ENCODE measurements around the gene INSIG1.

The INSIG1 gene

GRCh38 chr7:155351120-155351870 is 53.6 kb downstream of the INSIG1 start:
- TF ChIP-seq, protein P1, sequence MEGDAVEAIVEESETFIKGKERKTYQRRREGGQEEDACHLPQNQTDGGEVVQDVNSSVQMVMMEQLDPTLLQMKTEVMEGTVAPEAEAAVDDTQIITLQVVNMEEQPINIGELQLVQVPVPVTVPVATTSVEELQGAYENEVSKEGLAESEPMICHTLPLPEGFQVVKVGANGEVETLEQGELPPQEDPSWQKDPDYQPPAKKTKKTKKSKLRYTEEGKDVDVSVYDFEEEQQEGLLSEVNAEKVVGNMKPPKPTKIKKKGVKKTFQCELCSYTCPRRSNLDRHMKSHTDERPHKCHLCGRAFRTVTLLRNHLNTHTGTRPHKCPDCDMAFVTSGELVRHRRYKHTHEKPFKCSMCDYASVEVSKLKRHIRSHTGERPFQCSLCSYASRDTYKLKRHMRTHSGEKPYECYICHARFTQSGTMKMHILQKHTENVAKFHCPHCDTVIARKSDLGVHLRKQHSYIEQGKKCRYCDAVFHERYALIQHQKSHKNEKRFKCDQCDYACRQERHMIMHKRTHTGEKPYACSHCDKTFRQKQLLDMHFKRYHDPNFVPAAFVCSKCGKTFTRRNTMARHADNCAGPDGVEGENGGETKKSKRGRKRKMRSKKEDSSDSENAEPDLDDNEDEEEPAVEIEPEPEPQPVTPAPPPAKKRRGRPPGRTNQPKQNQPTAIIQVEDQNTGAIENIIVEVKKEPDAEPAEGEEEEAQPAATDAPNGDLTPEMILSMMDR (conservative IDR thresholded peaks at IDR 0.05; ENCODE audit: low read length): no peak
- DNase-seq (ENCODE audit: low read depth): no peak
- no peak overlapping the region for H3K4me3 ChIP-seq (ENCODE audit: low read length)

DNA sequence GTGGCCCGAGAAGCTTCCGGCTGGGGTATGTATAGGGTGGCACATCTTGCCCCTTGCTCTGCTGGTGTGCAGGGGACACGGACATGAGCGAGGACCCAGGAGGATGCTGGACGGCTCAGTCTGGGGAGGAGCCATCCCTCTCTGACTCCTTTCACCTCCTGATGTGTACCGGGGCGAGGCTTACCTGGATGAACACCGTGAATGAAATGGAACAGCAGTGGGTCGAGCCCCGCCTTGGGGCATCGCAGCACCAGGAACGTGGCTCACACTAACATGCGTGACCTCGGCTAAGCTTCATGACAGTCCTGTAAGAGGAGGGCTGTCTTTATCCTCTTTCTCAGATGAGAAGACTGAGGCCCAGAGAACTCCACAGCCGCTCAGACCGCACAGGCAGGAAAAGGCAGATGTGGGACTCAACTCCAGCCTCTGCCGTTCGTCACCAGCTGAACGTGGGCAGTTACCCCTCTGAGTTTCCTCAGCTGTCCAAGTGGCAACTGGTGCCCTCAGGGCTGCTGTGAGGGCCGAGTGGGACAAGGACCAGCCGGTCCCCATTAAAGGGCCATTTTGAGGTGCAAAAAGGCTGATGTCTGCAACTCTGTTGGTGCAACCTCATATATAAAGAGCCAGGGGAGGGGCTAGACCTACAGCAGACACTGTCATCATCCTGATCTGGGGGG is 54.5 kb downstream of the INSIG1 start:
- no peak for DNase-seq (ENCODE audit: low read depth)
- TF ChIP-seq, protein P1 (conservative IDR thresholded peaks at IDR 0.05; ENCODE audit: low read length): no peak
- H3K4me3 ChIP-seq (ENCODE audit: low read length): no peak overlapping the region

DNA sequence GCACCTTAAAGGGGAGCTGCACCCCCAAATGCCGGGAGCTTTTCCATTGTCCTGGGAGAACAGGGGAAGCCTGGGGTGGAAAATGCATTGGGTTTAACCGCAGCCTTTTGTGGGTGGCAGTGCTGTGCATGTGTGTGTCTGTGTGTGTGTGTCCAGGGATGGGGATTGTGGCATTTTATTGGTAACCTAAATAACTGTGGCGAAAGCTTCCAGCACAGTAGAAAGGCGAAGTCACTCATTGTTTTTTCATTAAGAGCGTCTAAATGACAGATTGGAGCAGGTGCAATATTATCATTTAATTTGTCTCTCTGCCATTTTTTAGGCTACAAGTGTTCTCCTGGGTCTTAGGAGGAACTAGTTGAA is 55.1 kb downstream of the INSIG1 start:
- TF ChIP-seq, protein P1 (conservative IDR thresholded peaks at IDR 0.05; ENCODE audit: low read length): no peak
- H3K4me3 ChIP-seq (ENCODE audit: low read length): no peak overlapping the region
- no peak for DNase-seq (ENCODE audit: low read depth)

DNA sequence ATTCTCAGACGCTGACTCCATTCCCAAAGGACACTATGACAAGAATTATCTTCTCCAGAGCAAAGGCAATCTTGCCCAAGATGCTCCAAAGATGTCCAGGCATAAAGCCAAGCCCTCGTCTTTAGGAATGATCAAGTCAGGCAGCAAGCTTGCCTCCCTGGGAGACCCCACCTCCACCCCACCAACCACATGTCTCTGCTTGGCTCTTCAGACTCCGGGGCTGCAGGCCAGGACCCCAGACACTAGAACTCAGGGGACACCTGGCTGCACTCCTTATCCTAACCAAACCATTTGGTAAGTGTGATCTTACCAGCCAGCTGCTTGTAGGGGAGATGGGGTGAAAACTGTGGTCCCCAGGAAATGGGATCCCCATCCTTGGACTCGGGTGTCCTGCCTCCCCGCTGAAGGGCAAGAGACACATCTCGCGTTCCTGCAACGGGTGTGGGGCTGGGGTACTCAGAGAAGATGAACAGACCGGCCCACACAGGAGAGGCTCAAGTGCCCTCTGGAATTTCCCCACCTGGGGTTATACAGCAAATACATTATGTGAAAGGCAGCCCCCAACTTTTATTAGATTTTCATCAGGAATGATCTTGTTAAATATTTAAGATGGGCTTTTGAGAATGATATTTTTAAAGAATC is 55.7 kb downstream of the INSIG1 start:
- H3K4me3 ChIP-seq (ENCODE audit: low read length): no peak overlapping the region
- TF ChIP-seq, protein P1 (conservative IDR thresholded peaks at IDR 0.05; ENCODE audit: low read length): no peak
- no peak for DNase-seq (ENCODE audit: low read depth)

GRCh38 chr7:155354371-155355048 is 56.8 kb downstream of the INSIG1 start:
- TF ChIP-seq, protein P1 (conservative IDR thresholded peaks at IDR 0.05; ENCODE audit: low read length): no peak
- H3K4me3 ChIP-seq (ENCODE audit: low read length): no peak overlapping the region
- no peak for DNase-seq (ENCODE audit: low read depth)

DNA sequence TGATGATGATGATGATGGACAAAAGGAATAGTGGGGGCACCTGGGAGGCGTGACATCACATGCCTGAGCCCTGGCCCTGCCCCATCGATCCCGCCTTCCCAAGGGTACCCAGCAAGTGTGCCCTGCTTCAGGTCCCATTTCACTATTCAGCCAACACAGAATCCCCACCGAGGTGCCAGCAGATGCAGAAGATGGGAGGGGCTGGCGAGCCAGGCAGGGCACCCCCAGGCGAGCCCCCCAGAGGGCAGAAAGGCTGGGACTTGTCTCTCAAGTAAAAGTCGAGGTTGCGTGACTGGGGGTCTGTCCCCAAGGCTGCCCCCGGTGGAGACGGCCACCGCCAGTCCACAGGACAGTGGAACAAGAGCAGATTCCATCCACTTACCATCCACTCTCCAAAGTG is 57.5 kb downstream of the INSIG1 start:
- no peak overlapping the region for H3K4me3 ChIP-seq (ENCODE audit: low read length)
- no peak for DNase-seq (ENCODE audit: low read depth)
- TF ChIP-seq, protein P1 (conservative IDR thresholded peaks at IDR 0.05; ENCODE audit: low read length): no peak

Measured in AG10803 (cell line).